GM21825 (cell line): ENCODE results near the gene TMEM229B.
"Not testable (repeated sequence)": the region's sequence is repeated elsewhere in the genome, so short reads cannot be mapped to it uniquely, and the experiment has no call there.

Experiments
- ATAC-seq: cut with Tn5 transposase; IDR thresholded peaks from one replicate; pipeline ENCODE4 v1.9.1; 2021; ENCODE audit warnings: mild to moderate bottlenecking, moderate library complexity; ENCODE audit not compliant: unreplicated experiment

The TMEM229B gene

GRCh38 chr14:67459336-67459735 lies 29.2 kb downstream of the TMEM229B start:
- ATAC-seq, result no peak

DNA sequence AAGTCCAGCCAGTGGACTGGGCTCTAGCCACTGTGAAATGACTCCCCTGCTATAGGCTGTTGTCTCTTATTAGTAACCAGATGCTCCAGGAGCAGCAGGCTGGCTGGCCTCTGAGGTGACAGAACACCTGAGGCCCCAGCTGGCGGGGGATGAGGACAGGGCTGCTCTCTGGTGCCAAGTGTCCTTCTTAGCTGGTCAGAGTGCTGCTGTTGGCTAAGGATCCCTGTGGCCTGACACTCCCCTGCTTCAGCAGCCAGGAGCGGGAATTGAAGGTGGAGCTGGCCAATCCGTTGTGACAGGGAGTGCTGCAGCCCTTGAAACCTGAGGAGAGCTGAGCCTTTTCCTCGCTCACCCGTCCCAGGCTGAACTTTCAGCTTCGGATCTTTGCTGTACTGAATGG lies 30.7 kb downstream of the TMEM229B start:
- ATAC-seq, result no peak

GRCh38 chr14:67456732-67457131 lies 31.8 kb downstream of the TMEM229B start:
- no peak for ATAC-seq

DNA sequence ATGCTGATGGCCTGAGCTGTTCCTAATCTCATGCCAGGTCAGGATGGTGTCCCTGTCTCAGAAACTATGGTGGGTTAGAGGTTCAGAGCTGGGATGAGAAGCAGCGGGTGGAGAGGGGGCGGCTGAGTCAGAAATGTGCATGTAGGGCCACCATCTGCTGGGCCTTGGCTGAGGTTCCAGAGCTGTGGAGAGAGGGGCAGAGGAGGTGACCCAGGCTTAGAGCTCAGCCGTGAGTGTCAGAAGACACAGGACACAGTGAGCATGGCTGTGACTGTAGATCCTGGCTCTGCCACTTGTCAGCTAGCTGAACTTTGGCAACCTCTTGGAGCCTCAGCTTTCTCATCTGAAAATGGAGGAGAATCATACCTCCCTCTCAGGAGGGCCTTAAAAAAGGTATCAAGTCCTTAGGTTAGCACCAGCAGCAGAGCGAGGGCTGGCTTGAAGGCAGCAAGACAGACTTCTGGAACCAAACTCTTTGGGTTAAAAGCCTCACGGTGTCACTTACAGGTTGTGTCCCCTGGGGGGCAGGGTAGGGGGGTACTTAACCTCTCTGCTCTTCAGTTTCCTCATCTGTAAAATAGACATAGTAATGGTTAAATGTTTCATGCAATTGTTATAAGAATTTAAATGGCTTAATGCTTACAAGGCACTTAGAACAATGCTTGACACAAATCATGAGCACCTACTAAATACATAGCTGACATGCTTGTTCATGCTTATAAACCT lies 34.8 kb downstream of the TMEM229B start:
- ATAC-seq, result no peak

DNA sequence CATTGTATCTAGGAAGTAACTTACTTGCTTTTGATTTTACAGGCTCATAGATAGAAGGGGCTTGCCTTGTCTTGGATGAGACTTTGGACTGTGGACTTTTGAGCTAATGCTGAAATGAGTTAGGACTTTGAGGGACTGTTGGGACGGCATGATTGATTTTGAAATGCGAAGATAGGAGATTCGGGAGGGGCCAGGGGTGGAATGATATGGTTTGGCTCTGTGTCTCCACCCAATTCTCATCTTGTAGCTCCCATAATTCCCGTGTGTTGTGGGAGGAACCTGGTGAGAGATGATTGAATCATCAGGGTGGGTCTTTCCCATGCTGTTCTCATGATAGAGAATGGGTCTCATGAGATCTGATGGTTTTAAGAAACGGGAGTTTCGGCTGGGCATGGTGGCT lies 36.9 kb downstream of the TMEM229B start:
- not testable (repeated sequence) for ATAC-seq

- no peak for ATAC-seq
These were observed 39.4 kb downstream of the TMEM229B start for GRCh38 chr14:67449096-67449495.

DNA sequence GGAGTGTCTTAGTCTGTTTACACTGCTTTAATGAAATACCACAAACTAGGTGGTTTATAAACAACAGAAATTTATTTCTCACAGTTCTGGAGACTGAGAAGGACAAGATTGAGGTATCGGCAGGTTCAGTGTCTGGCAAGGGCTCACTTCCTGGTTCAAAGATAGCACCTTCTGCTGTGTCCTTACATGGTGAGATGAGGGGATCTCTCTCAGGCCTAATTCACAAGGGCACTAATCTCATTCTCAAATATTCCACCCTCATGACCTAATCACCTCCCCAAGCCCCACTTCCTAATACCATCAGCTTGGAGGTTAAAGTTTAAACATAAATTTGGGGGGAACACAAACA lies 41.5 kb downstream of the TMEM229B start:
- ATAC-seq, result no peak

DNA sequence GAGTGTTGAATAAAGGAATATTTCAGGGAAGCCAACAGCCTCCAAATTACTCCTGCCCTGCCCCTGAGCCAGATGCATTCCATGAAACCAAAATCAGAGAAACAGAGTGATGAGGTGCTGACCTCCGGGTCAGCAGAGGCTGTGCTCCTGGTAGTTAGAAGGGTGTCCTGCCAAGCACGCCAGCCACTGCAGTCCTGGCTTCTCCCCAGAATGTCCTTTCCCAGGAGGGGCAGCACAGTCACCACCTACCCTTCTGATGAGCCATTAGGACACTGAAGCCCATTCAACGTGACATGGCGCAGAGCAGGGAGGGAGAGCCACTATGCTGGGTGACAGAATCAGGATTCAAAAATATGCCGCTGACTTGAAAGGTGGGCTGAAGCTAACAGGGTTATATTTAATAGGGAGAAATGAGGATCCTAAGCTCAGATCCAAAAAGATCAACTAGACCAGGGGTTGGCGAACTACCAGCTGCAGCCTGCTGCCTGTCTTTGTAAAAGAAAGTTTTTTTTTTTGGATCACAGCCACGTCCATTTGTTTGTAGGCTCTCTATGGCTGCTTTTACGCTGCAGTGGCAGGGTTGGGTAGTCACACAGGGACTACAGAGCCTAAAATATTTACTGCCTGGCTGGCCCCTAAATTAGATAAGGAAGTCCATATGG lies 42.0 kb downstream of the TMEM229B start:
- ATAC-seq, result no peak

- no peak for ATAC-seq
These were observed 44.1 kb downstream of the TMEM229B start for GRCh38 chr14:67444395-67444794.

- no peak for ATAC-seq
These were observed 46.2 kb downstream of the TMEM229B start for GRCh38 chr14:67442139-67442906.

GRCh38 chr14:67441672-67442071 lies 46.8 kb downstream of the TMEM229B start:
- ATAC-seq, result no peak

- ATAC-seq, result no peak
These were observed 47.3 kb downstream of the TMEM229B start for GRCh38 chr14:67441256-67441655.

DNA sequence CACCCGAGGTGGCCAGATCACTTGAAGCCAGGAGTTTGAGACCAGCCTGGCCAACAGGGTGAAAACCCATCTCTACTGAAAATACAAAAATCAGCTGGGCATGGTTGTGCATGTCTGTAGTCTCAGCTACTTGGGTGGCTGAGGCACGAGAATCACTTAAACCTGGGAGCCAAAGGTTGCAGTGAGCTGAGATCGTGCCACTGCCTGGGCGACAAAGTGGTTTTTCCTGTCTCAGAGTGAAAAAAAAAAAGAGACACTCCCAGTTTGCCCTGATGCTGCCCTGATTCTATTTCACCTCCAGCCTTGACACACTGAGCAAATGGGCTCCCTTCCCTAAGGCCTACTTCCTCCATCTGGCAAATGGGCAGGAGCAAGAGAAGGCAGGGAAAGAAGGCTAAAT lies 48.0 kb downstream of the TMEM229B start:
- ATAC-seq, result no peak

DNA sequence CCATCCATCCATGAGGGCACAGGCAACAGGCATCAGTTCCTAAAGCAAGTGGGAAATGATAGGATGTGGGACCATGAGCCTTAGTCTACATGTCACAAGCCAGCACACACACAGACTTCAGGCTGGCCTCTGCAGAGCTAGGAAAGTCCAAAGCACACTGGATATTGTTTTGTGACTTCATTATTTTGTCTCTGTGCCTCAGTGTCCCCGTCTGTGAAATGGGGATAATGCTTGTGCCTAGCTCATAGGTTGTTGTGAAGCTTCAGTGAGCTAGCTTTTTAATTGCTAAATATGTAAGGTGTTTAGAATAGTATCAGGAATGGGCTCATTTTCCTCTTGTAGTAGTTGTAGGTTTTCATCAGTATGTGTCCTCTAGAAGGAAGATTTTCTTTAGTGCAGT lies 49.6 kb downstream of the TMEM229B start:
- ATAC-seq, result no peak

GRCh38 chr14:67436006-67436866 lies 52.3 kb downstream of the TMEM229B start:
- no peak for ATAC-seq

- no peak for ATAC-seq
These were observed 52.9 kb downstream of the TMEM229B start for GRCh38 chr14:67435603-67436002.

- no peak for ATAC-seq
These were observed 56.4 kb downstream of the TMEM229B start for GRCh38 chr14:67432050-67432564.

DNA sequence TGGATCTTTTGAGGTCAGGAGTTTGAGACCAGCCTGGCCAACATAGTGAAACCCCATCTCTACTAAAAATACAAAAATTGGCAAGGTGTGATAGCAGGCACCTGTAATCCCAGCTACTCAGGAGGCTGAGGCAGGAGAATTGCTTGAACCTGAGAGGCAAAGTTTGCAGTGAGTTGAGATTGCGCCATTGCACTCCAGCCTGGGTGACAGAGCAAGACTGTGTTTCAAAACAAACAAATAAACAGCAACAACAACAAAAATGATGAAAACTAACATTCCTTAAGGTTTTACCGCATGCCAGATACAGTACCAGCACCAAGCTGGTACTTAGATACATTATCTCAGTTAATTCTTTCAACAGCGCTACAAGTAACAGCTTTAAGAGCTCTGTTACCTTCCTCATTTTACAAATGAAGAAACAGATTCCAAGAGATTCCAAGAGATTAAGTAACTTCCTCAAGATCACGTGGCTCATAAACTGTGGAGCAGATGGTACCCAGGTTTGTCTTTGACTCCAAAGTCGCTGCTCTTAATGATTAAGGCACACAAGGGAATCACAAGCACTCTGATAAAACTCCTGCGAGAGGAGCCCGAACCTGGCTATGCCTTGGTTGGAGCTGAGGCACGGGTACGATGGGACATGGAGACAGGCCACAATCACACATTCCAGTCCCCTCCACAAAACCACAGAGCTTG lies 58.9 kb downstream of the TMEM229B start:
- no peak for ATAC-seq

- no peak for ATAC-seq
These were observed 60.0 kb downstream of the TMEM229B start for GRCh38 chr14:67428501-67429031.
